ENCODE data around the gene LAD1. TPM values are rescaled to one million over a fixed set of nuclear protein-coding genes. Genes with fewer than 3 reads are reported as not detected.

The LAD1 gene
- polyA plus RNA-seq, 1 donor from 2014 or later = not detected

DNA sequence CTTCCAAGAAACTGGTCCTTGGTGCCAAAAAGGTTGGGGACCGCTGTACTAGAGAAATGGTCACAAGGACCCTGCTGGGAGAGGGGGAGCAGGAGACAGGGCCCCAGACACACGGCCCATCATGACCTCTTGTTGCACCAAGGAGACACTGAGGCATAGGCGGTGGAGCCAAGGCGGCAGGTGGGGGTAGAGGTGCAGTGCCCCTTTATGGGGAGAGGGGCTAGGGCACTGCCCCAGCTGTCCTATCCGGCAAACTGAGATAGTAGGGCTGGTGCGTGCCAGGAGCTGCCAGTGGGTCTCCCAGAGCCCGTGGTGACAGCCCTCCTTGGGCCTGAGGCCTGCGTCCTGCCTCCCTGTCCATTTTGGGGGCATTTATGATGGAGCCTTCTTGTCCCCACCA is 41.9 kb downstream of the LAD1 start:
- Histone ChIP-seq H3K4me3 (ENCODE audit: low read length) (no peak overlapping the region), H3K9ac (ENCODE audit: low read length) (no peak overlapping the region), H3K9me2 (ENCODE audit: insufficient read depth, low read length) (no peaks in the 10 kb centered on the region), H2AFZ (ENCODE audit: low read depth, low read length) (no peak overlapping the region), H3F3A (ENCODE audit: insufficient read depth, low read length, poor library complexity, severe bottlenecking) (no peaks in the 10 kb centered on the region), H3K27me3 (ENCODE audit: insufficient read depth, low read depth, low read length) (no peaks in the 10 kb centered on the region), H3K79me2 (replicated peaks; ENCODE audit: insufficient read depth, low read length) (no peaks in the 10 kb centered on the region), H3K4me2 (ENCODE audit: low read length) (no peak overlapping the region), H3K36me3 (ENCODE audit: insufficient read depth, low read length) (no peaks in the 10 kb centered on the region), H3K9me3 (ENCODE audit: low read length) (no peaks in the 10 kb centered on the region), H3K27ac (ENCODE audit: low read length) (no peak overlapping the region), H4K20me1 (ENCODE audit: insufficient read depth) (no peaks in the 10 kb centered on the region)
- no peak for TF ChIP-seq SMC3 (conservative IDR thresholded peaks at IDR 0.05; ENCODE audit: poor library complexity)
- TF ChIP-seq TAF1 (IDR thresholded peaks at IDR 0.05; ENCODE audit: low read depth) = no peak
- TF ChIP-seq POLR2AphosphoS5 (IDR thresholded peaks at IDR 0.05) = no peak
- TF ChIP-seq, protein P1, sequence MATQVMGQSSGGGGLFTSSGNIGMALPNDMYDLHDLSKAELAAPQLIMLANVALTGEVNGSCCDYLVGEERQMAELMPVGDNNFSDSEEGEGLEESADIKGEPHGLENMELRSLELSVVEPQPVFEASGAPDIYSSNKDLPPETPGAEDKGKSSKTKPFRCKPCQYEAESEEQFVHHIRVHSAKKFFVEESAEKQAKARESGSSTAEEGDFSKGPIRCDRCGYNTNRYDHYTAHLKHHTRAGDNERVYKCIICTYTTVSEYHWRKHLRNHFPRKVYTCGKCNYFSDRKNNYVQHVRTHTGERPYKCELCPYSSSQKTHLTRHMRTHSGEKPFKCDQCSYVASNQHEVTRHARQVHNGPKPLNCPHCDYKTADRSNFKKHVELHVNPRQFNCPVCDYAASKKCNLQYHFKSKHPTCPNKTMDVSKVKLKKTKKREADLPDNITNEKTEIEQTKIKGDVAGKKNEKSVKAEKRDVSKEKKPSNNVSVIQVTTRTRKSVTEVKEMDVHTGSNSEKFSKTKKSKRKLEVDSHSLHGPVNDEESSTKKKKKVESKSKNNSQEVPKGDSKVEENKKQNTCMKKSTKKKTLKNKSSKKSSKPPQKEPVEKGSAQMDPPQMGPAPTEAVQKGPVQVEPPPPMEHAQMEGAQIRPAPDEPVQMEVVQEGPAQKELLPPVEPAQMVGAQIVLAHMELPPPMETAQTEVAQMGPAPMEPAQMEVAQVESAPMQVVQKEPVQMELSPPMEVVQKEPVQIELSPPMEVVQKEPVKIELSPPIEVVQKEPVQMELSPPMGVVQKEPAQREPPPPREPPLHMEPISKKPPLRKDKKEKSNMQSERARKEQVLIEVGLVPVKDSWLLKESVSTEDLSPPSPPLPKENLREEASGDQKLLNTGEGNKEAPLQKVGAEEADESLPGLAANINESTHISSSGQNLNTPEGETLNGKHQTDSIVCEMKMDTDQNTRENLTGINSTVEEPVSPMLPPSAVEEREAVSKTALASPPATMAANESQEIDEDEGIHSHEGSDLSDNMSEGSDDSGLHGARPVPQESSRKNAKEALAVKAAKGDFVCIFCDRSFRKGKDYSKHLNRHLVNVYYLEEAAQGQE (IDR thresholded peaks at IDR 0.05; ENCODE audit: borderline replicate concordance) = no peak
- no peak for TF ChIP-seq EZH2 (IDR thresholded peaks at IDR 0.05; ENCODE audit: borderline replicate concordance, insufficient read depth, low read length, poor library complexity, severe bottlenecking)

DNA sequence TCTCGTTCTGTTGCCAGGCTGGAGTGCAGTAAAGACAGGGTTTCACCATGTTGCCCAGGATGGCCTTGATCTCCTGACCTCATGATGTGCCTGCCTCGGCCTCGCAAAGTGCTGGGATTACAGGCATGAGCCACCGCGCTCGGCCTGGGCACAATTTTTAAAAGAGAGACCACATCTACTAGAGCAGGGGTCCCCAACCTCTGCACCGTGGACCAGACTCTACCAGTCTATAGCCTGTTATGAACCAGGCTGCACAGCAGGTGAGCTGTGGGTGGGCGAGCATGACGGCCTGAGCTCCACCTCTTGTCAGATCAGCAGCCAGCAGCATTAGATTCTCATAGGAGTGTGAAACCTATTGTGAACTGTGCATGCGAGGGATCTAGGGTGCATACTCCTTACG is 42.4 kb downstream of the LAD1 start:
- Histone ChIP-seq H3K9me3 (ENCODE audit: low read length) (no peaks in the 10 kb centered on the region), H3K4me3 (ENCODE audit: low read length) (no peak overlapping the region), H4K20me1 (ENCODE audit: insufficient read depth) (no peaks in the 10 kb centered on the region), H3F3A (ENCODE audit: insufficient read depth, low read length, poor library complexity, severe bottlenecking) (no peaks in the 10 kb centered on the region), H3K27me3 (ENCODE audit: insufficient read depth, low read depth, low read length) (no peaks in the 10 kb centered on the region), H3K27ac (ENCODE audit: low read length) (no peak overlapping the region), H3K79me2 (replicated peaks; ENCODE audit: insufficient read depth, low read length) (no peaks in the 10 kb centered on the region), H3K9ac (ENCODE audit: low read length) (no peak overlapping the region), H3K36me3 (ENCODE audit: insufficient read depth, low read length) (no peaks in the 10 kb centered on the region), H3K4me2 (ENCODE audit: low read length) (no peak overlapping the region), H2AFZ (ENCODE audit: low read depth, low read length) (no peak overlapping the region), H3K9me2 (ENCODE audit: insufficient read depth, low read length) (no peaks in the 10 kb centered on the region)
- TF ChIP-seq RAD21 (conservative IDR thresholded peaks at IDR 0.05) (no peak), SMC3 (conservative IDR thresholded peaks at IDR 0.05; ENCODE audit: poor library complexity) (no peak), EZH2 (IDR thresholded peaks at IDR 0.05; ENCODE audit: borderline replicate concordance, insufficient read depth, low read length, poor library complexity, severe bottlenecking) (no peak), TAF1 (IDR thresholded peaks at IDR 0.05; ENCODE audit: low read depth) (no peak), POLR2AphosphoS5 (IDR thresholded peaks at IDR 0.05) (no peak), EP300 (conservative IDR thresholded peaks at IDR 0.05; ENCODE audit: poor library complexity, severe bottlenecking) (no peak), MXI1 (conservative IDR thresholded peaks at IDR 0.05; ENCODE audit: poor library complexity, severe bottlenecking) (no peak)
- TF ChIP-seq, protein P1 (IDR thresholded peaks at IDR 0.05; ENCODE audit: borderline replicate concordance) = no peak
- TF ChIP-seq, protein P2, sequence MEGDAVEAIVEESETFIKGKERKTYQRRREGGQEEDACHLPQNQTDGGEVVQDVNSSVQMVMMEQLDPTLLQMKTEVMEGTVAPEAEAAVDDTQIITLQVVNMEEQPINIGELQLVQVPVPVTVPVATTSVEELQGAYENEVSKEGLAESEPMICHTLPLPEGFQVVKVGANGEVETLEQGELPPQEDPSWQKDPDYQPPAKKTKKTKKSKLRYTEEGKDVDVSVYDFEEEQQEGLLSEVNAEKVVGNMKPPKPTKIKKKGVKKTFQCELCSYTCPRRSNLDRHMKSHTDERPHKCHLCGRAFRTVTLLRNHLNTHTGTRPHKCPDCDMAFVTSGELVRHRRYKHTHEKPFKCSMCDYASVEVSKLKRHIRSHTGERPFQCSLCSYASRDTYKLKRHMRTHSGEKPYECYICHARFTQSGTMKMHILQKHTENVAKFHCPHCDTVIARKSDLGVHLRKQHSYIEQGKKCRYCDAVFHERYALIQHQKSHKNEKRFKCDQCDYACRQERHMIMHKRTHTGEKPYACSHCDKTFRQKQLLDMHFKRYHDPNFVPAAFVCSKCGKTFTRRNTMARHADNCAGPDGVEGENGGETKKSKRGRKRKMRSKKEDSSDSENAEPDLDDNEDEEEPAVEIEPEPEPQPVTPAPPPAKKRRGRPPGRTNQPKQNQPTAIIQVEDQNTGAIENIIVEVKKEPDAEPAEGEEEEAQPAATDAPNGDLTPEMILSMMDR (IDR thresholded peaks at IDR 0.05; ENCODE audit: poor library complexity, severe bottlenecking) = no peak

All from neural cell (in vitro differentiated cells).